Measurements from ENCODE around the gene SHISAL2A. TPM values are rescaled to one million over a fixed set of nuclear protein-coding genes. Genes with fewer than 3 reads are reported as not detected.

SHISAL2A gene
- total and polyA plus RNA-seq, 2 of the 8 experiments (the other 6 are each of a cell fraction or from before 2014, with no cell fraction given) = 0.74 to 2.1 TPM

- FAIRE-seq (no peak), DNase-seq (ENCODE audit: low read depth in 1 of 2, low spot score in 2 of 2) (no peak)
- H3K79me1 ChIP-seq (ENCODE audit: low read depth, low read length) = no peaks in the 10 kb centered on the region
- no peak overlapping the region for H3K23ac ChIP-seq (ENCODE audit: insufficient read length)
- H2AFZ ChIP-seq (ENCODE audit: low read length) = no peak overlapping the region
- H3K56ac ChIP-seq (replicated peaks; ENCODE audit: insufficient read length, low read depth, low read length) = no peak overlapping the region
- no peak overlapping the region for H4K91ac ChIP-seq (replicated peaks; ENCODE audit: insufficient read length, low read length)
- no peak overlapping the region for H4K5ac ChIP-seq (ENCODE audit: insufficient read length, low read depth, low read length)
- H2AK5ac ChIP-seq (ENCODE audit: low read depth, low read length) = no peak overlapping the region
- 81% methylated on average over 1 of the region's 1 CpG; no CpG with 5 or more reads in 1 of the 2 experiments for WGBS, 2 experiments (ENCODE audit: extremely low coverage in 1 of 2, insufficient coverage in 1 of 2, insufficient read length in 1 of 2, insufficient replicate concordance in 2 of 2, low coverage in 1 of 2, low lambda C conversion rate in 2 of 2, missing lambda C conversion rate in 1 of 2)
- H2BK5ac ChIP-seq (ENCODE audit: low read depth, low read length) = no peak overlapping the region
- no peak overlapping the region for H2BK12ac ChIP-seq (ENCODE audit: low read depth, low read length)
- TF ChIP-seq KDM5A (IDR thresholded peaks at IDR 0.05; ENCODE audit: low read length) (no peak), POLR2A (IDR thresholded peaks at IDR 0.05; ENCODE audit: control extremely low read depth in 1 of 2, low read depth in 2 of 2, low read length in 2 of 2) (no peak), CBX8 (IDR thresholded peaks at IDR 0.05; ENCODE audit: borderline replicate concordance, low read depth, low read length) (no peak), BRCA1 (IDR thresholded peaks at IDR 0.05; ENCODE audit: low read depth, low read length) (no peak), CHD2 (IDR thresholded peaks at IDR 0.05; ENCODE audit: low read length) (no peak), BACH1 (IDR thresholded peaks at IDR 0.05; ENCODE audit: low read length) (no peak), SP4 (IDR thresholded peaks at IDR 0.05; ENCODE audit: low read length) (no peak), TBP (IDR thresholded peaks at IDR 0.05; ENCODE audit: low read depth, low read length) (no peak), SIX5 (IDR thresholded peaks at IDR 0.05; ENCODE audit: low read depth, low read length) (no peak), JUN (IDR thresholded peaks at IDR 0.05; ENCODE audit: low read depth, low read length) (no peak), POLR2AphosphoS5 (IDR thresholded peaks at IDR 0.05; ENCODE audit: low read depth, low read length) (no peak), SP2 (IDR thresholded peaks at IDR 0.05; ENCODE audit: low read length) (no peak), ASH2L (IDR thresholded peaks at IDR 0.05; ENCODE audit: low read length) (no peak), RXRA (IDR thresholded peaks at IDR 0.05; ENCODE audit: insufficient read depth, low read depth, low read length) (no peak), SAP30 (IDR thresholded peaks at IDR 0.05; ENCODE audit: insufficient read depth, insufficient replicate concordance, low read length) (no peak), FOSL1 (IDR thresholded peaks at IDR 0.05; ENCODE audit: insufficient read depth, low read depth, low read length) (no peak)
- H2BK120ac ChIP-seq (replicated peaks; ENCODE audit: low read depth, low read length) = no peak overlapping the region
- no peak overlapping the region for H3K4me2 ChIP-seq (ENCODE audit: insufficient read depth in 1 of 2, low read depth in 2 of 2, low read length in 2 of 2)
- no peak overlapping the region for H2BK15ac ChIP-seq (ENCODE audit: low read length)
- ChIA-PET CTCF (ENCODE audit: partially characterized antibody) (interaction anchor here (1.3 kb wide), 1 partner anchor 17 kb away, joined by 5 read pairs; no protein-coding TSS in a partner anchor), POLR2A (ENCODE audit: partially characterized antibody) (interaction anchor here (1.1 kb wide), 1 partner anchor 20 kb away, joined by 3 read pairs; no protein-coding TSS in a partner anchor)
- no peak overlapping the region for H2BK20ac ChIP-seq (ENCODE audit: low read length)
- H3K23me2 ChIP-seq (ENCODE audit: low read depth, low read length) = no peaks in the 10 kb centered on the region
- H3K36me3 ChIP-seq (ENCODE audit: control insufficient read depth in 2 of 4, insufficient read depth in 4 of 4, low read length in 3 of 4) = no peaks in the 10 kb centered on the region
- H3K27ac ChIP-seq (ENCODE audit: low read depth, low read length) = no peak overlapping the region
- peaks cover 0 to 7% (median 2%) of the 10 kb centered on the region in 4 experiments; a peak in 3 of 7 replicates for H3K4me1 ChIP-seq (replicated peaks in 1 of 4; ENCODE audit: control insufficient read depth in 3 of 4, insufficient read depth in 4 of 4, low read length in 3 of 4)
- H3K9me3 ChIP-seq (ENCODE audit: insufficient read depth in 2 of 2, low read depth in 1 of 2, low read length in 1 of 2) = no peaks in the 10 kb centered on the region
- H3K4me3 ChIP-seq (ENCODE audit: extremely low read depth in 1 of 4, insufficient read depth in 2 of 4, low read depth in 3 of 4, low read length in 4 of 4) = no peak overlapping the region
- no peak overlapping the region for H3K9ac ChIP-seq (replicated peaks in 1 of 4; ENCODE audit: extremely low read depth in 1 of 4, low read depth in 3 of 4, low read length in 3 of 4)
- H3K27me3 ChIP-seq (replicated peaks in 1 of 4; ENCODE audit: control insufficient read depth in 3 of 4, extremely low read depth in 1 of 4, insufficient read depth in 3 of 4, low read length in 3 of 4) = no peaks in the 10 kb centered on the region; a peak in 1 of 7 replicates
- no peaks in the 10 kb centered on the region for H4K20me1 ChIP-seq (replicated peaks in 1 of 2; ENCODE audit: control insufficient read depth in 1 of 2, insufficient read depth in 2 of 2, low read length in 2 of 2)
- no peaks in the 10 kb centered on the region for H3K79me2 ChIP-seq (ENCODE audit: control insufficient read depth in 1 of 2, insufficient read depth in 2 of 2, low read length in 2 of 2)
- H4K8ac ChIP-seq (ENCODE audit: extremely low read depth, insufficient read depth, low read length) = no peak overlapping the region
- H3K4ac ChIP-seq (replicated peaks; ENCODE audit: insufficient read length, low read depth, low read length) = no peak overlapping the region
- no peak overlapping the region for H3K14ac ChIP-seq (ENCODE audit: insufficient read length)
- no peak overlapping the region for H3K18ac ChIP-seq (ENCODE audit: extremely low read depth, low read length)
Measured at GRCh38 chr1:52585474-52585873, 47.5 kb upstream of the SHISAL2A start.

Measured in H1 (cell line).